Activated naive CD8-positive, alpha-beta T cell treated with anti-CD3 and anti-CD28 coated beads, Interleukin-2, amount 50 U/mL, for 24 hours (primary cell): ENCODE measurements around the gene CCDC192.
"Not testable (repeated sequence)": the region's sequence is repeated elsewhere in the genome, so short reads cannot be mapped to it uniquely, and the experiment has no call there.

Source experiments
- ATAC-seq: fragments of 150-1000 bp; cut with Tn5 transposase; one replicate; pipeline ENCODE4 v1.10.0; 2021
- DNase-seq: peaks from one replicate; pipeline ENCODE4 v3.0.0; 2021
- H3K27ac Mint-ChIP-seq: one replicate; pipeline ENCODE4 v1.8.0; 2021; ENCODE audit warnings: mild to moderate bottlenecking, mixed read lengths
- H3K27me3 Mint-ChIP-seq: one replicate; pipeline ENCODE4 v1.8.0; 2021; ENCODE audit warnings: mixed read lengths
- H3K36me3 Mint-ChIP-seq: one replicate; pipeline ENCODE4 v1.8.0; 2021; ENCODE audit warnings: low read depth, mixed read lengths
- H3K4me1 Mint-ChIP-seq: one replicate; pipeline ENCODE4 v1.8.0; 2021; ENCODE audit warnings: mixed read lengths
- H3K4me3 Mint-ChIP-seq: one replicate; pipeline ENCODE4 v1.8.0; 2021; ENCODE audit warnings: mild to moderate bottlenecking, moderate library complexity, mixed read lengths
- H3K9me3 Mint-ChIP-seq: one replicate; pipeline ENCODE4 v1.8.0; 2021; ENCODE audit warnings: mixed read lengths

The CCDC192 gene, protein sequence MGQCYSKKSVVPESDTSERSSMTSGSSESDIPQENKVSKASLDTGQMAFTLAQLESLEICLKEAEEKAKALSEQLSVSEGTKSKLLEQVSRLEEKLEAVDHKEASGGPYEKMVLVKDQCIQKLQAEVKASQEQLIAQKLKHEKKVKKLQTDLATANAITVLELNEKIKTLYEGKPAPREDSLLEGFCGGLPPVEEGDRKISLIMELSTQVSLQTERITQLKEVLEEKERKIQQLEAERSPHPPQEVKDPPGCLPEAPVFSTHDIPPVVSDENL

DNA sequence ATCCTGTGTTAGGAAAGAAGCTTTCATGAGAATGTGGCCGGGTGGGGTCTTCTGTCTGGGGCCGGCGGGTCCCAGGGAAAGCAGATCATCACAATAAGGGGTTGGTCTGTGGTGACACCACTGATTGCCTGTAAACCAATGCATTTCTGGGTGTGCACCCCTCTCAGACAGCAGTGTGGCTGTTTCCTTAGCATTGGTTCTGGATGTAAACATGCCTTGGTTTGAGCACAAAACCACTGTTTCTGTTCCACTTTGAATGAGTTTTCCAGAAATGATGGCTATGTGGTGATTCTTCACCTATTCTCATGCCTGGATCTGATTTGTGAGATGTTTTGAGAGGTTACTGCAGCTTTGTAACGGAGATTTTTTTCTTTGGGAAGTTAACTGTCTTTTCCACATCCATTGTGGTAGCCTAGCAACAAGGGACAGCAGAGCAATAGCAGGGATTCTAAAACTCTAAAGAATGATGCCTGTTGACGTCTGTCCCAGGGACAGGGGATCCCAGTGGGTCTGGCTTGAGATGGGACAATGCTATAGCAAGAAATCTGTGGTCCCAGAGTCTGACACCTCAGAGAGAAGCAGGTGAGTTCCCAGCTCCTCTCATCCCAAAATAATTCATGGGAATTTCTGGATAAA lies at the start of gene CCDC192:
Gene CCDC192 (plus strand): TSS at position 466 of the 636 bp plus-strand sequence. CDS start 55 bp downstream, at position 521.
- ATAC-seq = no peak
- no peak within 1 kb of the TSS for H3K27ac Mint-ChIP-seq
- no peak within 1 kb of the TSS for H3K4me3 Mint-ChIP-seq
- peaks cover 4% of the 10 kb centered on the region for H3K27me3 Mint-ChIP-seq
- no peaks in the 10 kb centered on the region for H3K9me3 Mint-ChIP-seq
- H3K36me3 Mint-ChIP-seq = no peaks in the 10 kb centered on the region
- DNase-seq = no peak
- no peaks in the 10 kb centered on the region for H3K4me1 Mint-ChIP-seq

DNA sequence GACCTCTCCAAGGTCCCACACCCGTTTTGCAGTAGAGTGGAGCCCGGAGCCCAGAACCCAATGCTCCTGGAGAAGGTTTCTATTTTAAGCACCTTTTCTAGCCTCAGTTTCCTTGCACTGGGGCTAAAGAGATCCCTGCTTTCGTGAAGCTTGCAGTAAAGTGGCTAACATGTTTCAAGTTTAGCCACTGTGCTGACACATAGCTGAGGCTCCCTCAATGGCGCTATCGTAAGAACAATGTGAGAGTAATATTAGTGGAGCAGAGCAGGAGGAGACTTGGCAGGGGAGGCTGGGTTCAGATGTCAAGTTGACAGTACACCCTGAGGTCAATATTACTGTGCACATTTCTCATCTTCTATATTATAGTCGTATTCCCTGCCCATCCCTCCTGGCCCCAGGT lies 46.4 kb upstream of the CCDC192 start:
- Mint-ChIP-seq H3K27ac (no peak overlapping the region), H3K36me3 (no peaks in the 10 kb centered on the region), H3K4me1 (no peaks in the 10 kb centered on the region), H3K27me3 (peaks cover 2% of the 10 kb centered on the region), H3K9me3 (no peaks in the 10 kb centered on the region), H3K4me3 (no peak overlapping the region)
- ATAC-seq (no peak), DNase-seq (no peak)

DNA sequence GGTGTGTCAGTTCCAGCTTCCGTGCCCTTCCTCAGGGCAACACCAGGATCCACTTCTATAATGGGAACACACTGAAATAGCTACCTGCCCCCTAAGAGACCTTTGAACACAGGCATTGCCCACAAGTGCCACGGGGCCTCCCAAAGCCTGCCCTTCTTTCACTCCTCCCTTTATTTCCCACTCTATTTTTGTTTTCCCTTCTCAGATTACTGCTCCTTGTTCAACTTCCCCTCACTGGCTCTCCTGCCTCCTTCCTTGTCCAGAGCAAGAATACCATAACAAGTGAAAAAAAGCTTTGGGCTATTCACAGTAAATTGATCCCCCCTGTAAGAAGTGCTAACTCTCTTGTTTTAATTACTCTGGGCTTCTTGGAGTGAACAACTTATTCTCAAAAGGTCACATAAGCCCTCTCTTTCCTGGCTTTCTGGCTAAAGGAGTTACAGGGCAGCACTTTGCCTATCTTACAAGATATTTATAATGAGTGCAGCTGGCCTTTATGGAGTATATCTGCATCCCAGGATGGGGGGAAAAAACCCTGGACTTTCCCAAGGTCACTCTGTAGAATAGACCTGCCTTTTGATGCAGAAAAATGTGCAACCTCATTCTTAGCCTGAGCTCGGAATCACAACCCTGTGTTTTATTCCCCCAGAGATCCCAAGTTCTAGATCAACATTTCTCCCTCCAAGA lies 43.0 kb upstream of the CCDC192 start:
- no peak overlapping the region for H3K27ac Mint-ChIP-seq
- no peaks in the 10 kb centered on the region for H3K36me3 Mint-ChIP-seq
- no peaks in the 10 kb centered on the region for H3K9me3 Mint-ChIP-seq
- ATAC-seq (no peak), DNase-seq (no peak)
- H3K27me3 Mint-ChIP-seq = no peaks in the 10 kb centered on the region
- H3K4me3 Mint-ChIP-seq = no peak overlapping the region
- no peaks in the 10 kb centered on the region for H3K4me1 Mint-ChIP-seq

DNA sequence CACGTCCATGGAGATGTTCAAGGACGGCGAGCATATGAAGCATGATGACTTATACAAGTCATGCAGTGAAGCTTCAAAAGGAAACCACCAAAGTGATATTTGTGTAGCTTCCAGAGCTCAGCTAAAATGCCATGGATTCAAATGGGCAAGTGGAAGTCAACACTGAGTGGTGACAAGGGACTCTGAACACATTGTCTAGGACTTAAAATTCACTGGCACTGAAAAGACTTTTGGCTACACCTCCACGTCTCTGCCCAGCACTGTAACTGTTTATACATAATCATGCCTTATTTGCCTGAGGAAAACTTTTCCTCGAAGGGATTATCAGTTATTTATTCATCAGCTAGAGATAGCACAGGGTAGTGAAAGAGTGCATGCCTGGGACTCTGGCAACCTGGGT lies 39.1 kb upstream of the CCDC192 start:
- Mint-ChIP-seq H3K9me3 (no peaks in the 10 kb centered on the region), H3K4me3 (no peak overlapping the region), H3K27ac (no peak overlapping the region), H3K4me1 (no peaks in the 10 kb centered on the region), H3K36me3 (no peaks in the 10 kb centered on the region), H3K27me3 (no peaks in the 10 kb centered on the region)
- ATAC-seq (no peak), DNase-seq (no peak)

DNA sequence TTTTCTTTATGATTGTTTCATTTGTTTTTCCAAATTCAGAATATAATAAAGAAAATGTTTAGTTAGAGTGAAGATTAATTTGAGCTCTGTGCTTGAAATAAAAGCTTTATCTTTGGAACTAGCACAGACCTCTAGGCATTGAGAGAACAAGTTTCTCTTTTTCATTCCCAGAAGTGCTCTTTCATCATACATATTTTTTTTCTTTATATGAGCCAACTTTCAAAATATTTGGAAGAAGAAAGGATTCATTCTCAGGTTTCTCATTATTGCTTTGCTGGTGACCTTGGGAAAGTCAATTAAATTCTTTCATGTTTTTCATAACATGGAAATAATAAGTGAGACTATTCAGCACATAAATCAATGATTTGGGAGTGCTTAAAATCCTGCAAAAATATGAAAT lies 37.5 kb upstream of the CCDC192 start:
- no peaks in the 10 kb centered on the region for H3K4me1 Mint-ChIP-seq
- H3K36me3 Mint-ChIP-seq = no peaks in the 10 kb centered on the region
- no peak for ATAC-seq
- peaks cover 4% of the 10 kb centered on the region for H3K27me3 Mint-ChIP-seq
- no peak overlapping the region for H3K4me3 Mint-ChIP-seq
- H3K9me3 Mint-ChIP-seq = no peaks in the 10 kb centered on the region
- no peak for DNase-seq
- H3K27ac Mint-ChIP-seq = no peak overlapping the region

DNA sequence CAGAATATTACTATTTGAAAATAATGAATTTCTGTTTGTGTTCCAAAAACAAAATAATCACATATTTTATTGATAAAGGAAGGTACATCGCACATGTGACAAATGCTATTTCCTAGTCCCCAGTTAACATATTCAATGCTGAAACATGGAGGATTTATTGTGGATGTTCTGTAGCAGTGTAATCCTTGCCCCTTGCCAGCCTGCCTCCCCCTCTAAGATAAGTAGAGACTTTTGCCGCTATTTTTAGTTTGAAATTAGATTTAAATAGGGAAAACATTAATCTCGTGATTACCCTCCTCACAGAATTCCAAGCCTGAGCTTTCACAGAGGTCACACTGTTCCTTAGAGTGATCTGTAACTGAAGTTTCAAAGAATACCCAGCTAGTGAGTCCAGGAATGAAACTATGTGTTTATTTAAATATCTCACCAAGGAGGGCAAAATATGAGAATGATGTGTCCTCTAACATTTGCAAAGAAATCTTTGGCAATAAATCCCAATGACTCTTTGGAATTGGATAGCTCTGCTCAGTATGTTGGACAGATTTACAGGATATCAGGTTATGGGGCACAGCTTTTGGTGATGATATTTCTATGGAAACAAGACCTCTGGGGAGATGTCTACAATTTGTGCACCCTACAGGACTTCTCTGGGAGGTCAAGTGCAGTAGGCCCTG lies 37.0 kb upstream of the CCDC192 start:
- DNase-seq (no peak), ATAC-seq (no peak)
- H3K27me3 Mint-ChIP-seq = peaks cover 4% of the 10 kb centered on the region
- H3K9me3 Mint-ChIP-seq = no peaks in the 10 kb centered on the region
- H3K36me3 Mint-ChIP-seq = no peaks in the 10 kb centered on the region
- H3K27ac Mint-ChIP-seq = no peak overlapping the region
- no peaks in the 10 kb centered on the region for H3K4me1 Mint-ChIP-seq
- H3K4me3 Mint-ChIP-seq = no peak overlapping the region

DNA sequence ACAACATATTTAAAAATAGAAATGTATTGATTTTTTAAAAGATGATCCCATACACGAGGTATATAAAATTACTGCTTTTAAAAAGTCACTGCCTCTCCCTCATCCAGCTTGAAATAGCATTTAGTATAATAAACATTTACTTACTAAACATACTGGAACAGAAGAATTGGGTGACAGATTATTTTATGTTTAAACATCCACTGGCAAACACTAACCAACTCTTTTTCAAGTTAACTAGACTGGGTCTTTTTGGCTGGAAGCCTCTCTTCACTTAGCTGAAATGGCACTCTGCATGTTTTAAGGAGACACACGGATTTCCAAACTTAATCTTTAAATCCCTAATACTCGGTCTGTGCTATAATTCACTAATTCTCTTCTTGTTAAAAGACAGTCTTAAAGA lies 35.3 kb upstream of the CCDC192 start:
- ATAC-seq (no peak), DNase-seq (no peak)
- Mint-ChIP-seq H3K4me1 (no peaks in the 10 kb centered on the region), H3K9me3 (no peaks in the 10 kb centered on the region), H3K27me3 (peaks cover 4% of the 10 kb centered on the region), H3K4me3 (no peak overlapping the region), H3K27ac (no peak overlapping the region), H3K36me3 (no peaks in the 10 kb centered on the region)

DNA sequence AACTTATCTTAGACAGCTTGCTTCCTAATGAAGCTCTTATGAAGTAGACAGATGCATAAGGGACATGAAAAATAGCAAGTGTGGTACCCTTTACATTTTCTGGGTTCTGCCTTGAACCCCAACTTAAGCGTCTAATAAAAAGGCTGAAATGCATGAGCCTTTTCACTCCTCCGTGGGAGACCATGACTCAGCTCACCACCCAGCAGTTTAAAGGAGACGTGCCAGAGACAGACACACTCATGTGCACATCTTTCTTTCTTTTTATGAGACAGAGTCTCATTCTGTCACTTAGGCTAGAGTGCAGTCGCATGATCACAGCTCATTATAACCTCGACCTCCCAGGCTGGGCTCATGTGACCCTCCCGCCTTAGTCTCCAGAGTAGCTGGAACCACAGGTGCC lies 32.0 kb upstream of the CCDC192 start:
- no peak overlapping the region for H3K4me3 Mint-ChIP-seq
- no peaks in the 10 kb centered on the region for H3K4me1 Mint-ChIP-seq
- no peak overlapping the region for H3K27ac Mint-ChIP-seq
- H3K27me3 Mint-ChIP-seq = peaks cover 4% of the 10 kb centered on the region
- ATAC-seq = no peak
- H3K9me3 Mint-ChIP-seq = no peaks in the 10 kb centered on the region
- no peaks in the 10 kb centered on the region for H3K36me3 Mint-ChIP-seq
- DNase-seq = no peak

DNA sequence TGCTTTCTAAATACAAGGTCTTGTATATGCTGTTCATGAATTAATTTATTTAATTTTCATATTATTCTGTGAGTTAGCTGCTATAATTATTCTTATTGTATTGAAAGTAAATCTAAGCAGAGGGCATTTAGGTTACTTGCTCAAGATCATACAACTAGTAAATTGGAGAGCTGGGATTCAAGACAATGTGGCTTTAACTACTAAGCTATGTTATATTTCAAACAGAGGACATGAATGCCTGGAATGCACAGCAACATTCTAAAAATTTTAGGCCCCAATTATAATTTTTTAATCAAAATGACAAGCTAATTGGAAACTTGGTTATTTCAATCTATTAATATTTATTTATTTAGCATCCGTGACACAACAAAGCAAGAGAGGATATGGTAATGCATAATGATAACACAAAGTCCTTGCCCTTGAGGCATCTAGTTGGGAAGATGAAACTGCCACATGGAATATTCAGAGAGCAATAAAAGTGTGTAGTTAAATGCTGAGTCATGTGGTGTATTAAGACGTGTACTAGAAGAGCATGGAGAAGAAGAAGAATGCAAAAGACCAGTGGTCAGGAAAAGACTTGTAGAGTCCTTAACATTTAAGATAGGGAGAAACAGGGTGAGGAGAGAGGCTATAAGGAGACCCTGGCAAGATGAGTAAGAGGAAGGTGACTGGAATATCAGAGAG lies 29.9 kb upstream of the CCDC192 start:
- Mint-ChIP-seq H3K9me3 (no peaks in the 10 kb centered on the region), H3K4me1 (no peaks in the 10 kb centered on the region), H3K36me3 (no peaks in the 10 kb centered on the region), H3K4me3 (no peak overlapping the region), H3K27ac (no peak overlapping the region), H3K27me3 (peaks cover 4% of the 10 kb centered on the region)
- DNase-seq = no peak
- no peak for ATAC-seq

DNA sequence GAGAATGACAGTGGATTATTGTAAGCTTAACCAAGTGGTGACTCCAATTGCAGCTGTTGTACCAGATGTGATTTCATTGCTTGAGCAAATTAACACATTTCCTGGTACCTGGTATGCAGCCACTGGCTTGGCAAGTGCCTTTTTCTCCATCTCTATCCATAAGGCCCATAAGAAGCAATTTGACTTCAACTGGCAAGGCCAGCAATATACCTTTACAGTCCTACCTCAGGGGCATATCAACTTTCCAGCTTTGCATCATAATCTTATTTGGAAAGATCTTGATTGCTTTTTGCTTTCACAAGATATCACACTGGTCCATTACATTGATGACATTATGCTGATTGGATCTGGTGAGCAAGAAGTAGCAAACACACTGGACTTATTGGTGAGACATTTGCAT lies 26.2 kb upstream of the CCDC192 start:
- H3K9me3 Mint-ChIP-seq, ATAC-seq, DNase-seq, H3K36me3 Mint-ChIP-seq, H3K4me1 Mint-ChIP-seq, H3K27ac Mint-ChIP-seq, H3K27me3 Mint-ChIP-seq, H3K4me3 Mint-ChIP-seq: not testable (repeated sequence)

DNA sequence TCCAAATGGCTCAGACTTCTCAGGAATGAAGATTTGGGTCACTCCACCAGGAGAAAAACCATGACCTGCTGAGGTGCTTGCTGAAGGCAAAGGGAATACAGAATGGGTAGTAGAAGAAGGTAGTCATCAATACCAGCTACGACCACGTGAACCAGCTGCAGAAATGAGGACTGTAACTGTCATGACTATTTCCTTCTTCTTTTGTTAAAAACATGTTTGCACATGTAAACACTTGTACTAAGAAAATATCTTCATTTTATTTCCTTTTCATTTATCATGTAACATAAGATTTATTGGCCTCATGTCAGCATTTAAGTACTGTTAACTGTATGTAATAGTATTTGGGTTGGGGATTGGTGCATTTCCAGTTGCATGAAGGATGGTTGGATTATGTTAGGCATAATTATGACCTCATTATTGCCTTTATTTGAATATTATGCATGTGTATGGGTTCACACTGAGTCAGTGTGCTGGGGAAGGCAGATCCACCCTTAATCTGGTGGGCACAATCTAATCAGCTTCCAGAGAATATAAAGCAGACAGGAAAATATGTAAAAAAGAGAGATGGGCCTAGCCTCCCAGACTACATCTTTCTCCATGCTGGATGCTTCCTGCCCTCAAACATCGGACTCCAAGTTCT lies 23.4 kb upstream of the CCDC192 start:
- H3K36me3 Mint-ChIP-seq, H3K27me3 Mint-ChIP-seq, ATAC-seq, H3K4me3 Mint-ChIP-seq, H3K9me3 Mint-ChIP-seq, H3K27ac Mint-ChIP-seq, H3K4me1 Mint-ChIP-seq, DNase-seq: not testable (repeated sequence)

DNA sequence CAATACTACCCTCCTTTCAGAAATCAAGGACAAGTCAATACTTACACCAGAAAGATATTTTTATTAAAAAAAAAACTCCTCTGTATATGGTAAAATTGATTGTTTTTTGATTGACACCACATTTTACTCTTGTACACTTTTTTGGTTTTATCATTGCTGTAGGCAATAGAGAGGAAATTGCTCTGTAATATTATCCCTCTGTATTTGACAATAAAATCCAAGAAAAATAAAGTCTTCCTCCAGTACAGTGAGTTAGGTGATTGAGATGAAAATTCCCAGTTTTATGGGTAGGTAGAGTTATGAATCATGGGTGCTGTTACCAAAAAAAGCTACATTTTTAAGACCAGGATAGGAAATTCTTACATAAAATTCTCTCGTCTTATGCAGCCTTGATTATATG lies 22.6 kb upstream of the CCDC192 start:
- Mint-ChIP-seq H3K4me3 (no peak overlapping the region), H3K27ac (no peak overlapping the region), H3K36me3 (no peaks in the 10 kb centered on the region), H3K27me3 (no peaks in the 10 kb centered on the region), H3K9me3 (no peaks in the 10 kb centered on the region), H3K4me1 (no peaks in the 10 kb centered on the region)
- DNase-seq (no peak), ATAC-seq (no peak)

DNA sequence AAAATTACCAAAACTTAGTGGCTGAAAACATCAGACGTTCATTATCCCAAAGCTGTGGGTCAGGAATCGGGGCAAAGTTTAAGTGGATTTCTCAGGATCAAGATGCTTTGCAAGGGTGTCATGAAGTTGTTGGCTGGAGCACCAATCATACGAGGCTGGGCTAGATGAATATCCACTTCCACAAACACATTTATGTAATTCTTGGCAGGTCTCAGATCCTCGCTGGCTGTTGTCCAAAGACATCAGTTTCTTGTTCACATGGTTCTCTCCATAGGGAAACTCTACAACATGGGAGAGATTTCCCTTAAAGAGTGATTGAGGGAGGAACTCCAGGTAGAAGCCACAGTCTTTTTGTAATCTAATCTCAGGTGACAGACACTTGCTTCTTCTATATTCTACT lies 20.2 kb upstream of the CCDC192 start:
- H3K4me3 Mint-ChIP-seq = no peak overlapping the region
- DNase-seq (no peak), ATAC-seq (no peak)
- H3K27me3 Mint-ChIP-seq = no peaks in the 10 kb centered on the region
- H3K36me3 Mint-ChIP-seq = no peaks in the 10 kb centered on the region
- no peaks in the 10 kb centered on the region for H3K9me3 Mint-ChIP-seq
- H3K27ac Mint-ChIP-seq = no peak overlapping the region
- no peaks in the 10 kb centered on the region for H3K4me1 Mint-ChIP-seq
